ENCODE results near the gene RAB31.

DNA sequence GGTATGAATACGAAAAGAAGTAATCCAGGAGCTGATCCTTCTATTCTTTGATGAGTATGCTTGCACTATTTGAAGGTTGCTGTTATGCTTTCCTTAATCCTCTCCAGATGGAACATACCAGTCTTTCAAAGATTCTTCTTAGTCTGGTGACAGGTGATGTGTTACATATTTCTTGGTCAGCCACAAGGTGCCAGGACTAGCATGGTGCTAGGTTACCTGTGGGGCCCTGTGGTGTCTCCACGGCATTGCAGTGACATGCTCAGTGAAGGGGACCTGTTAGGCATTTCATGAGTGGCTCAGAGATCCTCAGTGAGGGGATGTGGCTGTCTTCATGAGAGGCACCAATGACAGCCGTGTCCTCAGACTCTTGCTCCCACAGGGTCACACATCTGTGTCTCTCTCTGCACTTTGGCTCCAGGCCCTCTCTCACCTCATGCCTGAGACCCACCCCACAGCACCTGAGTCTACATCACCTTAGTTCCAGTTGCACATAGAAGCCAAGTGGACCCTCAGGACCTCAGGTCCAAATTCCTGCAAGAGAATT is 13.1 kb upstream of the RAB31 start:
- no peak for TF ChIP-seq EP300 (IDR thresholded peaks at IDR 0.05)
- TF ChIP-seq POLR2A (IDR thresholded peaks at IDR 0.05) = no peak

Measured in upper lobe of left lung (tissue), 4 donors.